Vagina (tissue), 2 donors: Measurements from ENCODE around the gene TYW5.

Source experiments
- CTCF ChIP-seq, 3 experiments: fragments of 450-650 bp in 2 of 3; fragments of 200-600 bp in 1 of 3; sonication (generic) in 1 of 3; IDR thresholded peaks; one replicate each; pipeline ENCODE4 v1.5.1; 2017 to 2019; ENCODE audit warnings: antibody characterized with exemption in 3 of 3, mild to moderate bottlenecking in 2 of 3, moderate library complexity in 2 of 3
- POLR2A ChIP-seq, 2 donors: fragments of 450-650 bp; IDR thresholded peaks; one replicate each; pipeline ENCODE4 v1.6.1; 2017; ENCODE audit warnings: antibody characterized with exemption in 2 of 2, mild to moderate bottlenecking in 2 of 2, moderate library complexity in 2 of 2
- POLR2AphosphoS5 ChIP-seq, 2 donors: sonication (generic); formaldehyde crosslinking; IDR thresholded peaks; one replicate each; pipeline ENCODE4 v1.9.0; 2017; ENCODE audit warnings: antibody characterized with exemption in 2 of 2, mild to moderate bottlenecking in 2 of 2, low read depth in 1 of 2; ENCODE audit not compliant: insufficient read depth in 1 of 2

- TF ChIP-seq POLR2A (IDR thresholded peaks at IDR 0.05), result no peak
- TF ChIP-seq CTCF (IDR thresholded peaks at IDR 0.05), result no peak
- no peak for TF ChIP-seq POLR2AphosphoS5 (IDR thresholded peaks at IDR 0.05; ENCODE audit: insufficient read depth in 1 of 2, low read depth in 1 of 2)
These were observed 43.5 kb downstream of the TYW5 start for GRCh38 chr2:199911877-199912161.
